Peyer's patch (tissue), 4 donors: Measurements from ENCODE around the gene GLIS2. TPM values are rescaled to one million over a fixed set of nuclear protein-coding genes. Genes with fewer than 3 reads are reported as not detected.

Experiments
- DNase-seq, 3 donors: peaks; one replicate each; pipeline ENCODE4 v3.0.0-alpha.2; 2017 to 2019
- H3K27ac ChIP-seq, 4 donors: fragments of 200-600 bp; sonication (generic); one replicate each; pipeline ENCODE4 v1.5.1; 2016 to 2019
- H3K27me3 ChIP-seq, 2 donors: fragments of 200-600 bp; sonication (generic); one replicate each; pipeline ENCODE4 v1.5.1; 2019
- H3K36me3 ChIP-seq, 3 donors: fragments of 200-600 bp; sonication (generic); one replicate each; pipeline ENCODE4 v1.5.1; 2016 to 2019
- H3K4me1 ChIP-seq, 4 donors: fragments of 200-600 bp; sonication (generic); one replicate each; pipeline ENCODE4 v1.5.1; 2016 to 2019
- H3K4me3 ChIP-seq, 4 donors: fragments of 200-600 bp; sonication (generic); 1 replicate in 3 of 4; 2 replicates in 1 of 4; pipeline ENCODE4 v1.5.1; 2016 to 2019; ENCODE audit warnings: mild to moderate bottlenecking in 1 of 4
- H3K9me3 ChIP-seq, 4 donors: fragments of 200-600 bp; sonication (generic); one replicate each; pipeline ENCODE4 v1.5.1; 2016 to 2019; ENCODE audit warnings: mild to moderate bottlenecking in 1 of 4
- CTCF ChIP-seq, 6 experiments: fragments of 450-650 bp in 4 of 6; fragments of 200-600 bp in 2 of 6; sonication (generic) in 1 of 6; IDR thresholded peaks; one replicate each; pipeline ENCODE4 v1.5.1; 2017 to 2019; ENCODE audit warnings: antibody characterized with exemption in 6 of 6, mild to moderate bottlenecking in 3 of 6, moderate library complexity in 1 of 6
- POLR2A ChIP-seq, 2 donors: fragments of 450-650 bp; IDR thresholded peaks; one replicate each; pipeline ENCODE4 v1.5.1; 2017; ENCODE audit warnings: antibody characterized with exemption in 2 of 2, mild to moderate bottlenecking in 2 of 2, moderate library complexity in 2 of 2
- total RNA-seq, 4 donors: library from RNA; depleted of rRNA; stranded (reverse); fragments of >200 nt; gene quantifications; one replicate each; pipeline ENCODE4 v1.1.0, GENCODE V29; 2016

The GLIS2 gene
- total RNA-seq, 4 donors from 2014 or later, result 0.35 to 3.3 (median 1.7) TPM

- DNase-seq, result no peak
- no peaks in the 10 kb centered on the region for H3K36me3 ChIP-seq
- no peaks in the 10 kb centered on the region for H3K9me3 ChIP-seq
- peak overlapping the region in 3 of 4 donors; percentile 75 to 93 (median 82) for H3K27ac ChIP-seq
- no peaks in the 10 kb centered on the region for H3K27me3 ChIP-seq
- peaks cover 0 to 54% (median 18%) of the 10 kb centered on the region in 4 donors for H3K4me1 ChIP-seq
- H3K4me3 ChIP-seq, result no peak overlapping the region
- TF ChIP-seq POLR2A (IDR thresholded peaks at IDR 0.05), result no peak
- no peak for TF ChIP-seq CTCF (IDR thresholded peaks at IDR 0.05)
Measured at GRCh38 chr16:4318967-4319366, 3.1 kb downstream of the GLIS2 start.

GRCh38 chr16:4319454-4320421 is 3.9 kb downstream of the GLIS2 start:
- no peak overlapping the region for H3K4me3 ChIP-seq
- DNase-seq, result peak in 2 of 3 donors; percentile 76 to 79
- peaks cover 0 to 53% (median 15%) of the 10 kb centered on the region in 4 donors for H3K4me1 ChIP-seq
- no peaks in the 10 kb centered on the region for H3K27me3 ChIP-seq
- TF ChIP-seq CTCF (IDR thresholded peaks at IDR 0.05), result no peak
- TF ChIP-seq POLR2A (IDR thresholded peaks at IDR 0.05), result no peak
- H3K27ac ChIP-seq, result peak overlapping the region in 3 of 4 donors; percentile 22 to 93 (median 75)
- H3K9me3 ChIP-seq, result no peaks in the 10 kb centered on the region
- H3K36me3 ChIP-seq, result no peaks in the 10 kb centered on the region

GRCh38 chr16:4320571-4321137 is 4.8 kb downstream of the GLIS2 start:
- no peaks in the 10 kb centered on the region for H3K27me3 ChIP-seq
- no peaks in the 10 kb centered on the region for H3K36me3 ChIP-seq
- no peak overlapping the region for H3K4me3 ChIP-seq
- peaks cover 0 to 56% (median 12%) of the 10 kb centered on the region in 4 donors for H3K4me1 ChIP-seq
- H3K27ac ChIP-seq, result peak overlapping the region in 2 of 4 donors; percentile 31 to 93
- H3K9me3 ChIP-seq, result no peaks in the 10 kb centered on the region
- TF ChIP-seq POLR2A (IDR thresholded peaks at IDR 0.05), result no peak
- TF ChIP-seq CTCF (IDR thresholded peaks at IDR 0.05), result no peak
- DNase-seq, result no peak

GRCh38 chr16:4321286-4322120 is 5.6 kb downstream of the GLIS2 start:
- H3K9me3 ChIP-seq, result no peaks in the 10 kb centered on the region
- H3K27ac ChIP-seq, result peak overlapping the region in 1 of 4 donors; percentile 93
- H3K27me3 ChIP-seq, result no peaks in the 10 kb centered on the region
- H3K36me3 ChIP-seq, result no peaks in the 10 kb centered on the region
- H3K4me3 ChIP-seq, result no peak overlapping the region
- peaks cover 0 to 53% (median 10%) of the 10 kb centered on the region in 4 donors for H3K4me1 ChIP-seq
- TF ChIP-seq CTCF (IDR thresholded peaks at IDR 0.05), result no peak
- no peak for TF ChIP-seq POLR2A (IDR thresholded peaks at IDR 0.05)
- no peak for DNase-seq
